Ascending aorta (tissue), 2 donors: ENCODE data around the gene BAK1. TPM values are rescaled to one million over a fixed set of nuclear protein-coding genes. Genes with fewer than 3 reads are reported as not detected.

Experiments
- DNase-seq, 2 donors: peaks; one replicate each; pipeline ENCODE4 v3.0.0-alpha.2; 2019; ENCODE audit warnings: low spot score in 2 of 2
- H3K27ac ChIP-seq, 2 donors: fragments of 200-600 bp; sonication (generic); one replicate each; pipeline ENCODE4 v1.5.1; 2016 to 2017; ENCODE audit warnings: mild to moderate bottlenecking in 1 of 2
- H3K27me3 ChIP-seq: fragments of 200-600 bp; sonication (generic); one replicate; pipeline ENCODE4 v1.5.1; 2017
- H3K36me3 ChIP-seq, 2 donors: fragments of 200-600 bp; sonication (generic); one replicate each; pipeline ENCODE4 v1.5.1; 2016
- H3K4me1 ChIP-seq, 2 donors: fragments of 200-600 bp; sonication (generic); one replicate each; pipeline ENCODE4 v1.5.1; 2016 to 2017; ENCODE audit warnings: mild to moderate bottlenecking in 1 of 2
- H3K4me3 ChIP-seq, 2 donors: fragments of 200-600 bp; sonication (generic); one replicate each; pipeline ENCODE4 v1.5.1; 2016 to 2017; ENCODE audit warnings: mild to moderate bottlenecking in 1 of 2
- H3K9me3 ChIP-seq, 2 donors: fragments of 200-600 bp; sonication (generic); one replicate each; pipeline ENCODE4 v1.5.1; 2016
- intact Hi-C: fragments of 100-400 bp; cut with DNase I; formaldehyde crosslinking; loops from one replicate; pipeline ENCODE4 v1.15.1; 2023
- total RNA-seq: library from RNA; depleted of rRNA; stranded (reverse); fragments of >200 nt; gene quantifications from one replicate; pipeline ENCODE4 v1.1.0, GENCODE V29; 2016
- TF ChIP-seq, protein P1 (sequence below), 3 experiments: fragments of 200-600 bp in 2 of 3; fragments of 450-650 bp in 1 of 3; sonication (generic) in 2 of 3; IDR thresholded peaks; one replicate each; pipeline ENCODE4 v1.5.1; 2016 to 2019; ENCODE audit warnings: antibody characterized with exemption in 3 of 3, mild to moderate bottlenecking in 1 of 3, moderate library complexity in 1 of 3

The BAK1 gene
- total RNA-seq, 1 donor from 2014 or later = 8.7 TPM

DNA sequence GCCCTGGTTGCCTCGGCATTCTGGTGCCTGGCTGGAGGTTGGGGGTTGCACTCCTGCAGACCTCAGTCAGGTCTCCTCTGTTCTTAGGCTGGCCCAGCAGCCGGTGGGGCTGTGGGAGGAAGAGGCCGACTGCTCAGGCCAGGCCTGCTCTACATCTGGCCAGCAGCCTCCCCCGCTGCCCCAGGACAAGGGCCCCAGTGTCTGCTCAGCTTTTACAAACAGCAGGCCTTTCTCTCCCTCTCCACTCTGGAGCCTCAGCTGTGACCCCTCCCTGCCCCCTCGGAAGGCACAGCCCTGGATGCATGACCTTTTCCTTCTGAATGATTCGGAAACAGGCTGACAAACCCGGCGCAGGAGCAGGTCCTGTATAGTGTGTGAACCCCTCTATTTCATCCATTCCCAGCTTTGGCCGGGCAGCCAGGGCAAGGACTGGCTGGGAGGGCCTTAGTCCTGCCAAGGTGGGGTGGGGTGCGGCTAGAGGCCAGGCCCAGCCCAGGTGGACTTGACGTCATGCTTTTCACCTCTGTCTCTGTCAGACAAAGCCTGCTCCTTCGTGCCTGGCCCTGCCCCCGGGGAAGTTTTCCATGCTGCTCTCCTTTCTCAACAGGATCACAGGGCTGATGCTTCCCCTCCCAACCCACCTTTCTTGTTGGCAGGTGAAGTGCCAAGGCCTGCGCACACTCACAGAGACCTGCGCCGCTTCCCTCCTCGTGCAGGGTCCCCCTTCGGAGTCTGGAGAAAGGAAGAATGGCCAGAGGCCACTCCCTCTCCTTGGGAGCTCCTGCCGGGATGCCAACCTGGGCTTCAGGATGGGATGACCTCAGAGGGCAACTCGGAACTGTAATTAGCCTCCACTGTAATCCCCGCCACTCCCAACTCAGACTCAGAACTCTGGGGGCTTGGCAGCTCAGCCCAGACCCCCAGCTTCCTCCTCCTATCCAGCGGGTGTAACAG, 31.0 kb upstream of the BAK1 start:
- Histone ChIP-seq H3K4me1 (no peaks in the 10 kb centered on the region), H3K27ac (no peak overlapping the region), H3K27me3 (no peaks in the 10 kb centered on the region), H3K4me3 (no peak overlapping the region), H3K9me3 (no peaks in the 10 kb centered on the region), H3K36me3 (no peaks in the 10 kb centered on the region)
- intact Hi-C loops = no loop called here
- no peak for DNase-seq
- TF ChIP-seq, protein P1, sequence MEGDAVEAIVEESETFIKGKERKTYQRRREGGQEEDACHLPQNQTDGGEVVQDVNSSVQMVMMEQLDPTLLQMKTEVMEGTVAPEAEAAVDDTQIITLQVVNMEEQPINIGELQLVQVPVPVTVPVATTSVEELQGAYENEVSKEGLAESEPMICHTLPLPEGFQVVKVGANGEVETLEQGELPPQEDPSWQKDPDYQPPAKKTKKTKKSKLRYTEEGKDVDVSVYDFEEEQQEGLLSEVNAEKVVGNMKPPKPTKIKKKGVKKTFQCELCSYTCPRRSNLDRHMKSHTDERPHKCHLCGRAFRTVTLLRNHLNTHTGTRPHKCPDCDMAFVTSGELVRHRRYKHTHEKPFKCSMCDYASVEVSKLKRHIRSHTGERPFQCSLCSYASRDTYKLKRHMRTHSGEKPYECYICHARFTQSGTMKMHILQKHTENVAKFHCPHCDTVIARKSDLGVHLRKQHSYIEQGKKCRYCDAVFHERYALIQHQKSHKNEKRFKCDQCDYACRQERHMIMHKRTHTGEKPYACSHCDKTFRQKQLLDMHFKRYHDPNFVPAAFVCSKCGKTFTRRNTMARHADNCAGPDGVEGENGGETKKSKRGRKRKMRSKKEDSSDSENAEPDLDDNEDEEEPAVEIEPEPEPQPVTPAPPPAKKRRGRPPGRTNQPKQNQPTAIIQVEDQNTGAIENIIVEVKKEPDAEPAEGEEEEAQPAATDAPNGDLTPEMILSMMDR (IDR thresholded peaks at IDR 0.05) = no peak

DNA sequence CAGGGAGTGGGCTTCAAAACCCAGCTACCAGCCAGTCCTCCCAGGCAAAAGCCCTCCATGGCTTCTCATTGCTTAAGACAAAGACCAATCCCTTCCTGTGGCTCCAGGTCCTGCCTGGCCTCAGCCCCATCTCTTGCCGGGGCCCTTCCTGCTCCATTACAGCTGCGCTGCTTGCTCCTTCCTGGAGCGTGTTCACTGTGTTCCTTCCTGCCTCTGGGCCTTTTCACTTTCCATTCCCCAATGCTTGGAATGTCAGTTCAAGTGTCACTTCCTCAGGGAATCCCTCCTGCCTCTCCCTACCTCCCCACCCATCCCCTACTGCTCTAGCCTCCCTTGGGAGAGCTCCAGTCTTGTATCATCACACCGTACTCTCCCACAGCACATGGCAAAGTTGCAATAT, 30.0 kb upstream of the BAK1 start:
- Histone ChIP-seq H3K27me3 (no peaks in the 10 kb centered on the region), H3K36me3 (no peaks in the 10 kb centered on the region), H3K27ac (peak overlapping the region in 1 of 2 donors; percentile 45), H3K4me1 (no peaks in the 10 kb centered on the region), H3K4me3 (no peak overlapping the region), H3K9me3 (no peaks in the 10 kb centered on the region)
- no peak for DNase-seq
- intact Hi-C loops = no loop called here
- TF ChIP-seq, protein P1 (IDR thresholded peaks at IDR 0.05) = no peak

DNA sequence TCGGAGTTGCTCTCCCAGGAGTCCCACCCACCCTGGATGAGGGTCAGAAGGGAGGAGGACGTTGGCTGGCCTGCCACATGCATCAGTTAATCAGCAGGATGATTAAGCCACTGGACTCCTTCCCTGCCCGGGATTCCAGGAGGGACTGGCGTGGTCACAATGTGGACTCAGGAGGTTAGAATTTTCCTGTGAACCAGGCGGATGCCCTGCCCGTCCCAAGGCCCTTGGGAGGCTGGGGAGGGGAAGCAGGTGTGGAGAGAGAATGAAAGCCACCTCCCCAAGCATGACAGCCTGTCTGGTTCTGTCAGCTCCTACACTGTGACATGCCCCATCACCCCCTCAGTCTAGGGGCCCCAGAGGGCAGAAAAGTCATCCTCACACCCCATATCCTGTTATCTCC, 29.5 kb upstream of the BAK1 start:
- no peak for DNase-seq
- H3K27ac ChIP-seq = peak overlapping the region in 1 of 2 donors; percentile 45
- intact Hi-C loops = no loop called here
- no peaks in the 10 kb centered on the region for H3K9me3 ChIP-seq
- no peaks in the 10 kb centered on the region for H3K27me3 ChIP-seq
- no peak overlapping the region for H3K4me3 ChIP-seq
- TF ChIP-seq, protein P1 (IDR thresholded peaks at IDR 0.05) = no peak
- H3K36me3 ChIP-seq = no peaks in the 10 kb centered on the region
- H3K4me1 ChIP-seq = no peaks in the 10 kb centered on the region

DNA sequence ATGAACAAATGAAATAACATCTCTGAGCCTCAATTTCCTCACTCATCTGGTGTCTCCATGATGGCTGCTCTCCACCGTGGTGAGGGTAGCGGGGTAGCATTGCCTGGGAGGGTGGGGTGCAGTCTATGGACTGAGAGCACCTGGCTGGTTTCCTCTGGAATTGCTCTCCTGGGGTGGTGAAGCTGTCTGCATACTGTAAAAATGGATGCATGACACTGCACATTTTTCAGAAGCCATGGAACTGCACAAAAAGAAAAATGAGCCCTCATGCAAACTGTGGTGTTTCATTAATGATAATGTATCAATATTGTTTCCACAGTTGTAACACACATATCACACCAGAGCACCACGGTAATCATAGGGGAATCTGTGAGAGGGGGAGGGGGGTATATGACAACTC, 28.9 kb upstream of the BAK1 start:
- no peak overlapping the region for H3K4me3 ChIP-seq
- no peak for DNase-seq
- no peaks in the 10 kb centered on the region for H3K27me3 ChIP-seq
- intact Hi-C loops = no loop called here
- TF ChIP-seq, protein P1 (IDR thresholded peaks at IDR 0.05) = no peak
- H3K9me3 ChIP-seq = no peaks in the 10 kb centered on the region
- H3K36me3 ChIP-seq = no peaks in the 10 kb centered on the region
- H3K4me1 ChIP-seq = no peaks in the 10 kb centered on the region
- no peak overlapping the region for H3K27ac ChIP-seq

DNA sequence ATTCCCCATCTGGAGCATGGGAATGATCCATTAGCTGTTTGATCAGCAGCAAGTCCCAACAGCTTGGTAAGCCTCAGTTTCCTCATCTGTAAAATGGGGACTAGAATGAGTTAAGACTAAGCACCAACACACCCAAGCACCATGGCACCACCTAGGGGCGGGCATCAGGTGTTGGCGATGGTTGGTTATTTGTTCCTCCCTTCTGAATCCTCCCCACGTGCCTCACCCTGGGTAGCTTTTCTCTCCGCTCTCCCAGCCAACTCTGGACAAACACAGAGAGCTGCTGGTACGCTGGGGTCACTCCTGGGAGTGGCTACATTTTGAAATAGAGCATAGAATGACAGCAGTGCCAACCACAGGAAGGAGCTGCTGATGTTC, 27.7 kb upstream of the BAK1 start:
- TF ChIP-seq, protein P1 (IDR thresholded peaks at IDR 0.05) = no peak
- H3K9me3 ChIP-seq = no peaks in the 10 kb centered on the region
- intact Hi-C loops = no loop called here
- H3K36me3 ChIP-seq = no peaks in the 10 kb centered on the region
- DNase-seq = no peak
- H3K27ac ChIP-seq = no peak overlapping the region
- H3K27me3 ChIP-seq = no peaks in the 10 kb centered on the region
- H3K4me1 ChIP-seq = no peaks in the 10 kb centered on the region
- no peak overlapping the region for H3K4me3 ChIP-seq
